RKO (cell line): ENCODE data around the gene ANTXRL.
"Not testable (repeated sequence)": the region's sequence is repeated elsewhere in the genome, so short reads cannot be mapped to it uniquely, and the experiment has no call there.

ENCODE experiments used
- DNase-seq: peaks from one replicate; pipeline ENCODE4 v3.0.0-alpha.2; 2016; ENCODE audit warnings: low spot score

The ANTXRL gene

GRCh38 chr10:46254467-46254866 lies 32.3 kb upstream of the ANTXRL start:
- no peak for DNase-seq

GRCh38 chr10:46255210-46255609 lies 31.6 kb upstream of the ANTXRL start:
- not testable (repeated sequence) for DNase-seq

DNA sequence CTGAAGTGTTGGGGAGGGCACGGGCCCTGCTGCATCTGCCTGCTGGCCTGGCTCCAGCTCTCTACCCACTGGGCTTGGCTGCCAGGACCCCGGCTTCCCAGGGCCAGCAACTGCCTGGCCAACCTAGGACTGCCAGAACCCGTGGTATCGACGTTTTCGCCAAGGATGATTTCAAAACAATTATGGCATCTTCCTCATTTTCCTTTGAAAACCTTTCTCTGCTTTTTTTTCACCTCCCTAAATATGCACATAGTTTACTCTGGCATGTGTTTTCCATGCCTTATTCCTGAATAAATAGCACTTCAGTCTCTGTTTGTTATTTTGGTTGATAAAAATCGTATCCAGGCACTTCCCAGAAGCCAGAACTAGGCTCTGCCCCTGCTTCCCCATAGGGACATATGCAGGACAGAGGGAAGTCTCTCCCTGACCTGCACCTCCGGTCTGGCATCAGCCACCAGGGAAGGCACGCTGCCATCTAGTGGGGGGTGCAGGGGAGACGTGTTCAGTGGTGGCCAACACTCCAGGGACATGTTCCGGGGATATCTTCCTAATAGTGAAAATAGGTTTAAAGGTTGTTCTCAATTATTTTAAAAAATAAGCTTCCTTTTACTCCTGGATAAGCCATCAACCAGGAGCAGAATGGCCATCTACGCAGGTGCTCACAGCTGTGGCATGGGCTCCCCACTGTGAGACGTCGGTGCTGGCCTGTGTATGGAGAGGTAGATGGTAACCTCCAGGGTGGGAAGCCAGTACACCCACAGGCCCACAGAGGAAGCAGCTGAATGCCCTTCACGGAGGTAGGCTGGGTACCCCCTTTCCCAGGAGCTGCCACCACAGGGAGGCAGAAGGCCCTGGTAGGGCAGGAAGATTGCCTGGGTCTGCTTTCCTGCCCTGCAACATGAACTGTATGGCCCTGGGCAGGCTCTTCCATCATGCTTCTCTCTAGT lies 30.7 kb upstream of the ANTXRL start:
- peak; percentile 78 for DNase-seq

DNA sequence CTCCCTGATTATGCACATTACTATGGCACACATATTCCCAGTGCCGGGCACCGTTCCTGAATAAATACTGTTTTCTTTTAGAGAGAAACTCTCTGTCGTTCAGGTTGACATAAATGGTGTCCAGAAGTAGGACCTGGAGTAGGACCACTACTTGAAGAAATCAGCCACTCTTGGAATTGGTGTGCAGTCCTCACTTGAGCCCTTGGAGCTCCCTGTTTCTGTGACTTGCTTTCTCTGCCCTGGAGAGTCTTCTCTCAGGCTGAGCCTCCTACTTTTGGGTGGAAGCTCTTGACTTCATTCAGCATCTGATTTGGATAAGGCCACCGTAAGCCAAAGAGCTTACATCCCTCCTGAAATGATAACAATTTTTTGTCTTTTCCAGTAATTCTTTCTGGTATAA lies 29.7 kb upstream of the ANTXRL start:
- DNase-seq, result no peak

GRCh38 chr10:46262906-46263560 lies 23.8 kb upstream of the ANTXRL start:
- not testable (repeated sequence) for DNase-seq

- DNase-seq, result no peak
Measured at GRCh38 chr10:46263831-46264268, 22.9 kb upstream of the ANTXRL start.

GRCh38 chr10:46264336-46264735 lies 22.5 kb upstream of the ANTXRL start:
- no peak for DNase-seq

DNA sequence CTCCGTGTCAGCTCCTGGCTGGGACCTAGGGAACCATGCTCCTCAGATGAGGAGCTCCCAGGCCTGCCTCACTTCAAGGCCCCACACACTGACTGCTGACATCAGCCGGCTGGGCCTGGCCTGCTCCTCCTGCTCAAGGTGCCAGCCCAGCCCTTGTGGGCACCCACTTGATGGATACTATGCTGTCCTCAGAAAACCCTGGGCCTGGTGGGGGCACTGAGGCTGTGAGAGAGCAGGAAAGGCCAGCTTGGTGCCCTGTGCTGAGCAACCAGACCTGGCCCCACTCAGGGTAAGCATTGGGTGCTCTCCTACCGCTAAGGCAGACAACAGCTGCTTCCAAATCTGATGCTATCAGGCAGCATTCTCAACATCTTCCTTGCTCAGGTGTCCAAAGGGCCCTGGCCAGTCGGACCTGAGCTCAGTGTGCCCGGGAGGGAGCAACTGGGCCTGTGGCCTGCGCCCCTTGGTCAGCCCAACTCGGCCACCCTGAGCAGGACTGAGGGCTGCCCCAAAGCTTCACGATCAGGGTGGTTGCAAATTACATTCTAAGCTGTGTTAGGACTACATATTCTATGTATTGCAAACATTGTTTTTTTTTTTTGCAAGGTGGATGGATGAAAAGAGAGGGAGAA lies 21.9 kb upstream of the ANTXRL start:
- DNase-seq, result no peak

DNA sequence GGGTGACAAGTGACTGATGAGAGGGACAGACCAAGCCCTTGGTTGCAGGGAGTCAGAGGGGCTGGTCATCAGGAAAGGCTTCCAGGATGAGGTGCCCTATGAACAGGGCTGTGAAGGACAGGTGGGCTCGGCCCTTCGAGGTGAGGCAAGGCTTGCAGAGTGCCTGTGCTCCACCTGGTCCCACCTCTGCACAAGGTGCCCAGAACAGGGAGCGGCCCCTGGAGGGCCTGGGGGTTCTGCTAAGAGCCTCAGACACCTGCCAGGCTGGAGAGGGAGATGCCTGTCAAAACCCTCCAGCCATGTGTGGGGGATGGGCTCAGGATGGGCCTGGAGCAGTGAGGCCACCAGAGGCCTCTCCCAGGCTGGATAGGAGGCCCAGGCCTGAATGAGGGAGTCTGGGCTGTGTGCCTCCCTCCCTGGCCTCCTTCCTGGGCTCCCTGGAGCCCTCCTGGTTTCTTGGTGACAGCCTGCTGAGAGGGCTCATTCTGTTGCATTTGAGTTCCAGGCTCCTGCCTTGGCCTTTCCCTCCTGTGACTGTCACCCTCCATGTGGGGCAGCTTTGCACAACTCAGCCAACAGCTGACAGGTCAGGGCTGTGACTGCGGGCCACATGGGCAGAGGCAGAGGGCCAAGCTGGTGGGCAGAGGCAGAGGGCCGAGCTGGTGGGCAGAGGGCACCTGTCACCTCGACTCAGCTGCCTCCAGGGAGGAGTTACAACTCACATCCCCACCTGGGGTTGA lies 21.1 kb upstream of the ANTXRL start:
- DNase-seq, result not testable (repeated sequence)

- DNase-seq, result no peak
Measured at GRCh38 chr10:46266306-46266985, 20.4 kb upstream of the ANTXRL start.

DNA sequence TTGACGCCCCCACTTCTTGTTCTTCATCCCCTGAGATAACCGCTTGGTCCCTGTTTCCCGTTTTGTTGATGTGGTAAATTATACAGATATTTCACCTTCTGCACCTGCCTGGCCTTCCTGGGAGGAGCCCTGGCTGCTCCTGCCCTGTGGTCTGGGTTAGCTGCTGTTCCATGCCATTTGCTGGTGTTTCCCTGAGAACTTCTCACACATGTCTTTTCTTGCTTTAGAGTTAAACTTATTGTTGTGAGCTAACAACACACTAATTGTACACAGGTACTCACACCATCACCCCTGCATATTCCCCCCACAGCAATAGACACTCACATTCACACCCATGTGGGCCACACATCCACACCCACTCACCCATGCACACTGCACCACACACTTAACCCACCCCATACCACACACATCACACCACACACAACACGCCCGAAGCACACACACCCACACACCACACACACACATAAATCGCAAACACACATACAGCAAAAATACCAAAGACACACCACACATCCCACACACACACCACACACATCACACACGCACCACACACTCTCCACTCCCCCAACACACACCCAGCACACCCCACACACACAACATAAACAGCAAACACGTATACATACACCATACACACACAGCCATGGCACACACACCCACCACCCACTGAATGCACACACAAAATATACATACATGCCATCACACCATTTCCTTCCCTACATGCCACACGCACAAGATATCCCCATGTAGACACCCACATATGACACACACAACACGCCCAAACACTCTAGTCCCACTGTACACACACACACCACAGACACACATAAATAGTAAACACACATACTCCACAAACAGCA lies 19.4 kb upstream of the ANTXRL start:
- DNase-seq, result no peak

- no peak for DNase-seq
Measured at GRCh38 chr10:46268076-46268881, 18.5 kb upstream of the ANTXRL start.

DNA sequence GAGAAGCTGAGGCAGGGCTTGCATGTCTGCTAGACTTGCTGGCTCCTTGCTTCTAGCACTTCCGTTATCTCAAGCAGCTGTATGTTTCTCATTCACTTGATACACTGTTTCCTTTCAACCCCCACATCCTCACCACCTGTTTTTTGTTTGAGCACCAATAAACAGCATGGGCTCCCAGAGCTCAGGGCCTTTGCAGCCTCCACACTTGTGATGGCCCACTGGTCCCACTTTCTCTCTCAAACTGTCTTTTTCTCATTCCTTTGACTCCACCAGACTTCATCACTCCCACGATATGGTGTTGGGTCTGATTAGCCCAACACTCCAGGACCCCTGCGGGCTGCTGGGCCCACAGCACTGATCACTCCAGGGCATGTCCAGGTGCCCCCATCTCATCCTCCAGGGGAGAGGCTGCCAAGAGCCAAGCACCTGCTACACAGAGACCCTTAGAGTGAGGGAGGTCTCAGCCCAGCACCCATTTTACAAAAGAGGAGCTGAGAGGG lies 17.2 kb upstream of the ANTXRL start:
- DNase-seq, result not testable (repeated sequence)

DNA sequence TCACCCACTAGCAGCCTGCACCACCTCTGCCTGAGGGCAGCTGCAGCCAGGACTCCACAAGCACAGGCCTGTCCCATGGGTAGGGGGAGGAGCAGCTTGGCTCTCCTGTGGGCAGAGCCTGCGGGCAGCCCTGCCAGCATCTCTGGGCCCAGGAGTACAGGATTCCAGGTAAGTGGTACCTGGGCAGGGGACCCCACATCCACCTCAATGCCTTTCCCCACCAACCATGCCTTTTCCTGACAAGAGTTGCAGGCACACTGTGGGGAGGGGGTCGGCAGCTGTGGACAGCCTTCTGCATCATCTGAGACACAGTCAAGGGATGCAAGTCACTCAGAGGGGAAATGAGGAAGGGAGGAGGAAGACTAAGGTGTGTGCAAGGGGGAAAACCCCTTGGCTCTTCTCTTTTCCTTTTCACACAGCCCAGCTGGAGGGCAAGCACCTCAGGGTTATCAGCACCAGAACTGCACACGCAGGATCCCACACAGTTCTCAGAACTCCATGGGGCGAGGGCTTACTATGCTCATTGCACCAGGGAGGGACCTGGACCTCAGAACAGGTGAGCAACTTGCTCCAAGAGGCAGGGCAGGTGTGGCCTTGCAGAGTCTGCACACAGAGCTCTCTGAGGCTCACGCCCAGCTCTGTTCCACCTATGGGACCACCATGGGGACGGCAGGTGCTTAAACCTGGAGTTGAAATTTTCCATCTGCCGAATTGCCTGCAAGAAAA lies 16.5 kb upstream of the ANTXRL start:
- DNase-seq, result no peak

GRCh38 chr10:46270963-46271530 lies 15.8 kb upstream of the ANTXRL start:
- not testable (repeated sequence) for DNase-seq

DNA sequence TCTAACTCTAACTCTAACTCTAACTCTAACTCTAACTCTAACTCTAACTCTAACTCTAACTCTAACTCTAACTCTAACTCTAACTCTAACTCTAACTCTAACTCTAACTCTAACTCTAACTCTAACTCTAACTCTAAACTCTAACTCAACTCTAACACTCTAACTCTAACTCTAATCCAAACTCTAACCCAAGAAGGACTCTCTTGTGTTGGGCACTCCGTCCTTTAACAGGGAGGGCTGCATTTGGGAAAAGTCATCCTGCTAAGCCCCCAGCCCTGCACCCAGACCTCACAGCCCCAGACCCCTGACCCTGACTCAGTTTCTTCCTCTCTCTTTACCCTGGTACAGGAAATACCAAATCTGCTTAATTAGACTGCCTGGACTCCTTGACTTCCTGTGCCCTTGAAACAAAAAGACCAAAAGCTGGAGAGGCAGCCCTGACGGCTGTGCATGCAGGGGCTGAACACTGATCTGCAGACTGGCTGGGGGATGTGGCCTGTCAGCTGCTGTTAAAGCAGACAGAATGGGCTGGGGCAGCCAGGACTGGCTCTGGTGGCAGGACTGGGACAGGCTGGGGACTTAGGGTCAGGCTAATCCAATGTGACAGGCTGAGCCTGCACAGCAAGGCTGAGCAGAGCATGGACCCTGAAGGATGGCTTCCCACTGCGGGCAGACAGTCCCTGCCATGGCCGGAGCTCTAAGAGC lies 14.8 kb upstream of the ANTXRL start:
- not testable (repeated sequence) for DNase-seq

DNA sequence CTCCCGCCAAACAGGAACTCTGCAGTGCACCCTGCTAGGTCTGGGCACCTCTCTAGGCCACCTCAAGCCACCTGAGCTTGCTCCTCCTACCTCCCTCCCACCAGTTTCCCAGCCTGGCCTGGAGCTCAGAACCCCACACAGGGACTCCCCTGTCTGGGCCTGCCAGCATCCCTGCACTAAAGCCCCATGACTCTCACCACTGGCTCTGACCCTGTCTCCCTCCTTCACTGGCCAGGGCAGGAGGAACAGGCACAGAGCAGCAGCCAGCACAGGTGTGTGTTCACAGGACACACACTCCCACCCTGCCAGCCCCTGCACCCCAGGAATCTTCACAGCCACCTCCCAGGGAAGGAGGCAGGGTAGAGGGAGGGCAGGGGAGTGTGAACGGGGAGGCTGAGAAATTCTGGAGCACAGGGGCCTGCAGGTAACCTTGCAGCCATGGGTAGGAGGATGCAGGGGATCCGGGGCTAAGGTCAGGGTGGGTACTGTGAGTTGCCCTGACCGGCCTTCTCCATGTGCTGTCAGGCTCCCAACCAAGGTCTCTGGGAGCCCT lies 13.9 kb upstream of the ANTXRL start:
- no peak for DNase-seq
